Measurements from ENCODE around the gene COL6A5. TPM values are rescaled to one million over a fixed set of nuclear protein-coding genes. Genes with fewer than 3 reads are reported as not detected.

Gene COL6A5
- total and polyA plus RNA-seq, 2 of the 13 experiments (the other 11 are each of a cell fraction or from before 2014, with no cell fraction given) = not detected

- ATAC-seq (no peak), FAIRE-seq (no peak), DNase-seq (ENCODE audit: low spot score) (no peak)
- Histone ChIP-seq H3K27ac (ENCODE audit: extremely low read length, insufficient read depth, low read length) (no peak overlapping the region), H3K9me3 (ENCODE audit: low read length) (no peaks in the 10 kb centered on the region), H3K27me3 (ENCODE audit: control insufficient read depth in 1 of 2, insufficient read depth in 2 of 2, low read length in 2 of 2) (0 out of 5 replicates have a peak, but pooled peaks cover 0 to 1% of the 10 kb centered on the region in 2 experiments), H2AFZ (ENCODE audit: low read length) (no peak overlapping the region), H3K79me2 (ENCODE audit: insufficient read depth, low read length) (no peaks in the 10 kb centered on the region), H3K4me3 (replicated peaks in 1 of 3; ENCODE audit: insufficient read depth in 1 of 3, low read depth in 2 of 3, low read length in 3 of 3) (no peak overlapping the region), H3K4me1 (ENCODE audit: insufficient read depth, low read length) (no peaks in the 10 kb centered on the region), H3K9ac (ENCODE audit: insufficient read depth, low read depth, low read length) (no peak overlapping the region), H4K20me1 (ENCODE audit: insufficient read depth, low read length) (no peaks in the 10 kb centered on the region), H3K4me2 (ENCODE audit: low read depth, low read length) (no peak overlapping the region), H3K36me3 (replicated peaks in 1 of 2; ENCODE audit: control insufficient read depth in 1 of 2, insufficient read depth in 2 of 2, low read length in 2 of 2) (no peaks in the 10 kb centered on the region)
- BruUV-seq (replicated peaks) = no TSS peak
- TF ChIP-seq PCBP2 (optimal IDR thresholded peaks at IDR 0.05; ENCODE audit: low read depth, low read length, poor library complexity, severe bottlenecking) = no peak
- ChIA-PET POLR2A (no interaction called here), CTCF (ENCODE audit: low intra/inter-chr PET ratio, low total read pairs) (no interaction called here)
- 2% methylated on average over 2 of the region's 2 CpGs for WGBS (ENCODE audit: low lambda C conversion rate)
- intact Hi-C loops (cut with micrococcal nuclease; ENCODE audit: unreplicated experiment) (no loop called here), in situ Hi-C loops (cut with HindIII; ENCODE audit: extremely low pct_ligation_motif_present, low pct_unique_long_range_greater_than_20kb) (no loop called here)
These were observed 75.0 kb downstream of the COL6A5 start for GRCh38 chr3:130420466-130420865.

- Histone ChIP-seq H3K4me3 (replicated peaks in 1 of 3; ENCODE audit: insufficient read depth in 1 of 3, low read depth in 2 of 3, low read length in 3 of 3) (no peak overlapping the region), H3K9me3 (ENCODE audit: low read length) (no peaks in the 10 kb centered on the region), H3K9ac (ENCODE audit: insufficient read depth, low read depth, low read length) (no peak overlapping the region), H3K4me2 (ENCODE audit: low read depth, low read length) (no peak overlapping the region), H4K20me1 (ENCODE audit: insufficient read depth, low read length) (no peaks in the 10 kb centered on the region), H3K4me1 (ENCODE audit: insufficient read depth, low read length) (no peaks in the 10 kb centered on the region), H3K27ac (ENCODE audit: extremely low read length, insufficient read depth, low read length) (no peak overlapping the region), H3K36me3 (replicated peaks in 1 of 2; ENCODE audit: control insufficient read depth in 1 of 2, insufficient read depth in 2 of 2, low read length in 2 of 2) (no peaks in the 10 kb centered on the region), H3K27me3 (ENCODE audit: control insufficient read depth in 1 of 2, insufficient read depth in 2 of 2, low read length in 2 of 2) (no peaks in the 10 kb centered on the region; a peak in 1 of 5 replicates), H2AFZ (ENCODE audit: low read length) (no peak overlapping the region), H3K79me2 (ENCODE audit: insufficient read depth, low read length) (no peaks in the 10 kb centered on the region)
- no peak for FAIRE-seq
- no TSS peak for BruUV-seq (replicated peaks)
- in situ Hi-C loops (cut with HindIII; ENCODE audit: extremely low pct_ligation_motif_present, low pct_unique_long_range_greater_than_20kb) (no loop called here), intact Hi-C loops (cut with micrococcal nuclease; ENCODE audit: unreplicated experiment) (no loop called here)
- 23% methylated on average over 4 of the region's 4 CpGs for WGBS (ENCODE audit: low lambda C conversion rate)
- POLR2A ChIA-PET = no interaction called here
- no peak for DNase-seq (ENCODE audit: low spot score)
- ATAC-seq = no peak
- CTCF ChIA-PET (ENCODE audit: low intra/inter-chr PET ratio, low total read pairs) = no interaction called here
- TF ChIP-seq MAFK (conservative IDR thresholded peaks at IDR 0.05 in 1 of 2, IDR thresholded peaks at IDR 0.05 in 1 of 2; ENCODE audit: low read length in 2 of 2) = peak in 1 of 2 experiments; percentile 50; a peak in 2 of 4 replicates
- TF ChIP-seq ISL2 (CRISPR knock-in tag; IDR thresholded peaks at IDR 0.05) = no peak
- TF ChIP-seq MAFF (IDR thresholded peaks at IDR 0.05; ENCODE audit: low read depth, low read length) = peak; percentile 19; the same call in 1 of the 2 replicates
These were observed 77.6 kb downstream of the COL6A5 start for GRCh38 chr3:130423064-130423463.
